Activated gamma-delta T cell treated with anti-CD3 and anti-CD28 coated beads, Interleukin-2, amount 50 U/mL, for 16 hours (primary cell): ENCODE results near the gene KCNQ1.

ENCODE experiments used
- DNase-seq: peaks from one replicate; pipeline ENCODE4 v3.0.0-alpha.2; 2020; ENCODE audit warnings: low read depth

KCNQ1 gene

DNA sequence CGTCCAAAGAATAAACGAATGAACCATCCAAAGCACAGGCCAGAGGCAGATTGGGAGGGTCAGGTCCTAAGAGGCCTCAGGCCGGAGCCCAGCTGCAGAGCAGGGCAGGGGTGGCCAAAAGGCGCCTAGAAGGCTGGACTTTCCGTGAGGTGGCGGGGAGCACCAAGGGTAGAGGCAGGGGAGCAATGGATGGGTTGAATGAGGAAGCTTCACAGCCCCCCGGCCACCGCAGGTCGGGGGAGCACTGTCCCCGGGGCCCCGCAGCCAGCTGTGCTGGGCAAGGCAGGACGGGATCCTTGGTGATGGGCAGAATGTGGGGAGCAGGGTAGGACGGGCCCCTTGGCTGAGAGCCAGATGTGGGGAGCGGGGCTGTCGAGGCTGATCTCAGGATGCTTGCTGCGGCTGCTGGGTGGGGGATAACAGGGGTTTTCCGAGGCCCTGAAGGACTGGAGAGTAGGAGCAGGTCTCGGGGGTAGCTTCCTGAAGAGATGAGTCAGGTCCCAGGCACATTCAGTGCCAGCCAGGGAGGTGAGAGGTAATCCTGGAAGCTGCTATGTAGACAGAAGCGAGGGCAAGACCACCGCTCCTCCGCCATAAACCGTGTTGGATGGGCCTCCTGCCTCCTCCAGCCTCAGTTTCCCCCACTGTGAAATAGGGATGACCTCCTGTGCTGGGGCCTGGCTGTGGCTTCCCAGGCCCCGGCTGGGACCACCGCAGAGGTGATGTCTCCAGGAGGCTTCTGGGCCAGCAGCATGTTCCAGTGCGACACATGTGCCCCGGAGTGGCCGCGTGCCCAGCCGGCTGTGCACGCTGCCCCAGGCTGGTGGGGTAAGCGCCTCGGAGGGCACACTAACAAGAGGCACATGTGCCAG, 289.6 kb downstream of the KCNQ1 start:
- DNase-seq: no peak

DNA sequence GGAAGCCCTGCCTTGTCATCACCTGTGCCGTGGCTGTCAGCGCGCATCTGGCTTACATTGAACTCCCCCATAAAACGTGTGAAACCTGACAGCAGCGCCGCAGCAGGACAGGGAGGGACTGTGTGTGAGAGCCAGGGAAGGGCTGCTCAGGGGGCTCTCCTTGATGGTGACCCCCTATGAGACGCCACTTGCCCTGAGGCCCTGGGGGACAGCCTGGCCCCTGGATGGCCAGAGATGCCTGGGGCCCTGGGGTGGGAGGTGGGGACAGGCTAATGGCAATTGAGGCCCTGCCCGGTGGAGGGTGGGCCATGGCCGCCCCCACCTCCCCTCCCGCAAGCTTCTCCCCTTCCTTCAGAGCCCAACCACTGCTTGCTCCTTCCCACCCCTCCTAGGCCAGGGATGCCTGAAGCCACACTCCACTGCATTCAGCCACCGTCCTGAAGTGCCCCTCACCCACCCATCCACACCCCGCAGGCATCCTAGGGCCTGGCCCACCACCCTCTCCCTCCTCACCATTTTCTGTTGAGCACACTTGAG, 290.3 kb downstream of the KCNQ1 start:
- DNase-seq: no peak

DNA sequence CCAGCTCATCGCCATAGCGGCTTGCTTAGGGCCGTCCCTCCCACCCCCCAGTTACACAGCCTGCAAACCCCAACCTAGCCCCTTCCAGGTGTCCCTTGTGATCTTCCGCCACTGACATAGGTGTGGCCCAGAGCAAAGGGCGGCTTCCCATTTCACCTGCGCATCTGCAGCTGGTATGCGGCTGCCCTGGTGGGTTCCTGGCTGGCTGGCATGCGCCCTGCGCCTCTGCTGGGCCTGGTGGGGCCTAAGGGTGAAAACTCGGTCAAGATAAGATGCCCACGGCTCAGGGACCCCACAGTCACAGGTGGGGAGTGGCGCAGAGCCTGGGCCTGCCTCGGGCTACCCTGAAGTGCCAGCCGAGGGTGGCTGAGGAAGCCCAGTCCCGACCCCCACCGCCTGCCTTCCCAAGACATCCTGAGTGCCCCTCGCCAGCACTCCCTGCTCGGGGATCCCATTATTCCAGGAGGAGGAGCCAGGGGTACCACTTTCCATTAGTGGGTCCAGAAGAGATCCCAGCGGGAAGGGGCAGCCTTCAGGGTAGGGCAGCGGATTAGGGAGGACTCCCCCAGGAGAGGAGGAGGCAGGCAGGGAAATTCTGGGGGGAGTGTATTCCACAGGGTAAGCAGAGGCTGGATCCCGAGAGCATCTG, 291.9 kb downstream of the KCNQ1 start:
- DNase-seq: no peak

DNA sequence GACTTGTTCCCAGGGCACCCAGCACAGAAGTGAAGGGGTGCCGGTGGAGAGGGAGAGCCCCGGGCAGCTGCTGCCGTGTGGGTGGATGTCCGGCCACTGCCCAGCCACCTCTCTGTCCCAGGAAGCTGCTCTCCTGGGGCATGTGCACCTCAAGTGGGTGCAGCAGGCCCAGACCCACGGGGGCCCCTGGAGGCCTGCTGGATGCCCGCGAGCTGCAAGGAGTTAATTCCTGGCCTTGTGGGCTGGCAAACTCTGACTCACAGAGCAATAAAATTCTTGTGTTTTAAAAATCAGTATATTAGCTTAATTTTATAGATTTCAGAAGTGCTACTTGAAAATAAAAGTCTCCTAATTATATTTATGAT, 292.4 kb downstream of the KCNQ1 start:
- no peak for DNase-seq

DNA sequence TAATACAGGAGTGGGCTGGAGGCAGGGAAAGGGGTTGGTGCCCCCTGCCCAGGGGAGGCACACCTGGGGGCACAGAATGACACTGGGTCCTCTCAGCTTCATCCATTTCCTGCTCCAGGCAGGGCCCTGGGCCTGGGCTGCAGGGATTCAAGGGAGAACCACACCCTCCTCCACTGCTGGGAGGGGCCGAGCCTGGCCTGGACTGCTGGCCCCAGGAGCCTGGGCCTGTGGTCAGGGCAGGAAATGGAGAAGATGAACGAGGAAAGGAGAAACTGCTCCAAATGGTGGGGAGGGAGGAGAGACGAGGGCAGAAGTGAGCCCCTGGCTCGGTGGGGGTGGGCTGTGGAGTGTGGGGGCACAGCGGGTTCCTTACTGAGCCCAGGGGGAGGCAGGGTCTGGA, 293.1 kb downstream of the KCNQ1 start:
- no peak for DNase-seq

DNA sequence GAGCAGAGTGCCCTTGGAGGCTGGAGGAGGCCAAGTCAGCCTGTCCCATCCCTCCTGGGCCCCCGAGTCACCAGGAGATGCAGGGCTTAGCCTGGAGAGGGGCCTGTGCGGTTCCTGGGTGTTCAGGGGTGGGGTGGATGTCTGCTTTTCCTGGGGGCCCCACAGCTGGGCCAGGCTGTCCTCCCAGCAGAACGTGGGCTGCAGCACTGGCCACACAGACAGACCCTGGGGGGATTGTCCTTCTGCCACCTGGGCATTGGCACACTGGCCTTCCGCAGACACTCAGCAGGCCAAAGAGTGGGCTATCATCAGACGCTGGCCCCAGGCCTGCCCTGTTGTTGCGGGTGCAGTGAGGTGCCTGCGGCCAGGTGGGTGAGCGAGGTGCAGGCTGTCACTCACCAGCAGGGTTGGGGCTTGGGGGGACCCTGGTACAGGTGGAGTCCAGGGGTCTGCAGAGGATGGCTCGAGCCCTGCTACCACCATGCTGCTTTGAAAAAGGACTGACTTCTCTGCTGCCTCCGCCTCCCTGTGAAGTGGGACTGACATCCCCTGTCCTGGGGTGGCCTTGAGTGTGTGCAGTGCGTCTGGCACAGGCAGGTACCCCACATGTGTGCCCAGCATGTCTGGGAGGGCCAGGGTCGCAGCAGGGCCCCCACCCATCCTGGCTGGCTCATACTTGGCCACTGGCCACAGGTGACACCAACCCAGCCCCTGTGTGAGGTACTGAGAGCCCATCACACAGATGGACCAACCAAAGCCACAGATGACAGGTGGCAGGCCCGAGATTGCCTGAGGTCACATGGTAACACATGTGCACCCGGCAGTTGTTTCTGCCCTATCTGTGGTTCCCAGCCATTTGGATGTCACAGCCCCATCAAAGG, 294.0 kb downstream of the KCNQ1 start:
- DNase-seq: no peak

DNA sequence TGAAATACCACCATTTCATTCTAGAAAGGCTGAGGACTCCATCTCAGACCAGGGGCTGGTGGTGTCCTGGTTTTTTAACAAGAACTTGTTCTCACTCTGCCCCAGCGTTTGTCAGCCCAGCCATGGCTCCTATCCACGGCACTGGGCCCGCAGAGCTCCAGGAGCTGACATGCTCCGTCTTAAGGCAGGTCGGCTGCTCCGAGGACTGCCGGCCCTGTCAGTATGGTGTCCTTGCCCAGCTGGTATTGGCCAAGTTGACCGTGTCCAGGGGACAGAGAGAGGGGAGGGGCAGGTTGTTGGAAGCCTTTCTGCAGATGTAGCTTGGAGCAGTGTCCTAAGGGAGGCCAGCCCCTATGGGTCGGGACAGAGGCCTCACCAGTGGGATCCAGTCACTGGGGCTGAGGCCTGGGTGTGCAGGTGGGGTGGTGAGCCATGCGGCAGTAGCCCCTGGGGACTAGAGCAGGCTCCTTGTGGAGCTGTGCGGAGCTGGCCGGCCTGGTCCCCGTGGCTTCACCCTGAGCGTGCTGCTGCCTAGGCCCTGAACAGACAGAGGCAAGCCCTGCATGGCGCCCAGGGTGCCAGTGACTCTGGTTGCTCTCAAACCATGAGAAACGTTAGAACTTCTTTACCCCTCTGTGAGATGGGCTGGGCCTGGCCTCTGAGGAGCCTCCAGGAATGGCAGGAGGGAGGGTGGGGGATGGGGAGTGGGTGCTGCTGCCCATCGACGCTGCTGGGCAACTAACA, 294.9 kb downstream of the KCNQ1 start:
- DNase-seq: no peak

DNA sequence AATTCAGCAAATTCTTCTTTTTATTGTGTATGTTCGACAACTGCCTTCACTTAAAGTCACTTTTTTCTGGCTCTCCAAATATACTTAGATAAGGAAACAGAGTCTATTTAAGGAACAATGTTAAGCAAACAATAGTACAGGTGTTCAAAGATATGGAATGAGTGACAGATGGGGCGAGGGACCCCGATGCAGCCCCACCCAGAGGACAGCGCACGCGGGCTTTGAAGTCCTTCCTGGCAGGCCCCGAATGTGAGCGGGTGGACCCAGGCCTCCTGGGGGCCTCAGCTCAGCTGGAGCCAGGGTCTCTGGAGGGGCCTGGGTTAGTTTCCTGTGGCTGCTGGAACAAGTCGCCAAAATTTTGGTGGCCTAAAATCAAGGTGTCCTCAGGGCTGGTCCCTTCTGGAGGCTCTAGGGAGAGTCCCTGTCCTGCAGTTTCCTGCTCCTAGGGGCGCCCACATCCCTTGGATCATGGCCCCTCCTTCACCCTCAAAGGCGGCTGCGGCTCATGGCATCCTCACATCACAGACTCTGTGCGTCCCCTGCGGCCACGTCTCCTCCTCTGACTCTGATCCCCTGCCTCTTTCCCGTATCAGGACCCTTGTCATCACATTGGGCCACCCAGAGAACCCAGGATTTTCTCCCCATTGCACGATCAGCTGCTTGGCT, 295.6 kb downstream of the KCNQ1 start:
- no peak for DNase-seq

DNA sequence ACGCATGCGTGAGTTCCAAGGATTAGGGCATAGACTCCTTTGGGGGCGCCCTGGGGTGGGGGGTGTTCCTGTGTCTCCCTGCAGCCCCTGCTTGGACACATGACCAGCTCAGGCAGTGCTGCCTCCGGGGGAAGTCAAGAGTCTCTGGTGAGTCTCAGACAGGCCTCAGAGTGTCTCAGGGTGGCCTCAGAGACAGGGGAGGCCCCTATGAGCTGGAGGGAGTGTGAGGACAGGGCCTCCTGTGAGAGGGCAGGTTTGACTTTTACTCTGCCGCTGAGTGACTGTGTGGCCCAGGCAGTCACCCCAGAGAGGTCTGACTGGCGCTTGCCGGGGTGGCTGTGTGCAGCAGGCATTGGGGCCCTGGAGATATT, 296.2 kb downstream of the KCNQ1 start:
- DNase-seq: no peak

DNA sequence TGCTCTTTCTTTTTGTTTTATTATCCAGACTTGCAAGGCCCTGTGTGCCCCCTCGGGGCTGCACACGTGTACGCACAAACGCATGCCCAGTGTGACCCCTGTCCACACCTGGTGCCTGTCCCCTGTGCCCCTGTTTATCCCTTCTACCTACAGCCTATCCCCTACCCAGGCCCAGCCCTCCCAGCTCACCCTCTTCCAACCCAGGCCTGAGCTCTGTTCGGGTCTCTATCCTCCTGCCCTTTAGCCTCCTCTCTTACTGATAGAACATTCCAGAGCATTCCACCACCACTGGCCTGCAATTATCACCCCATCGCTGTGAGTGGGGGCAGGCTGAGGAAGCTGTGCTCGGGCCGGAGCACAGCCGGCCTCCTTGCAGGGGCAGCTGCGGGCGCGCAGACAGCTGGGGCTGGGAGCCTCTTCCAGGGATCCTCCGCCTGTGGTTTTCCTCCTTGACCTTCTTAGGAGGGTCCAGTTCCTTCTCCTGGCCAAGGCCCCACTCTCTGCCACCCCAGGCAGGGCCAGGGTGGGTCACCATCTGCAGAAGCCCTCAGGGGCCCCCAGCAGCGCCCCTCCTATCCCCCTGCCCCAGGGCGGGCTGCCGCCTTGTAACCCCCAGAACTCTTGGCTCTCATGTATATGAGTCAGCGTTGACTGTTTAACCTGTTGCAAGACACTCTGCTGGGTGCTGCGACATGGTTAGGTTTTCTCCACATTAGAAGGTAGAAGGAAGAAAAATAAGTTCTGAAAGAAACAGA, 296.7 kb downstream of the KCNQ1 start:
- DNase-seq: no peak

DNA sequence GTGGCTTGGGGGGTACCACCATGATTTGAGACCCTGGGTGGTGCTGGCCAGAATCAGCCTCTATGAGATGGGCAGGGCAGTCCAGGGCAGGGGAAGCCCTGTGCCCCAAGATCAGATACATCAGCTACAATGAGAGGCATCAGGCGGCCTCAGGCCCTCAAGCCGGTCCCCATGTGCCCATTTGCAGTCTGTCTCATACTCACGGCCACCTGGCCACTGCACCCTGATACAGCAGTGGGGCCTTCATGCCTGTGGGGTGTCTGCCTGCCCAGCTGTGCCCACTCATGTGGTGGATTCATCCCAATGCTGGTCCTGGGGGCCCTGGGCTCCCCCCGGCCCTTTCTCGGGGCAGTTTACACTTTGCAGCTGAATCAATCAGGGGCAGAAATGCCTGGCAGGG, 297.4 kb downstream of the KCNQ1 start:
- no peak for DNase-seq

DNA sequence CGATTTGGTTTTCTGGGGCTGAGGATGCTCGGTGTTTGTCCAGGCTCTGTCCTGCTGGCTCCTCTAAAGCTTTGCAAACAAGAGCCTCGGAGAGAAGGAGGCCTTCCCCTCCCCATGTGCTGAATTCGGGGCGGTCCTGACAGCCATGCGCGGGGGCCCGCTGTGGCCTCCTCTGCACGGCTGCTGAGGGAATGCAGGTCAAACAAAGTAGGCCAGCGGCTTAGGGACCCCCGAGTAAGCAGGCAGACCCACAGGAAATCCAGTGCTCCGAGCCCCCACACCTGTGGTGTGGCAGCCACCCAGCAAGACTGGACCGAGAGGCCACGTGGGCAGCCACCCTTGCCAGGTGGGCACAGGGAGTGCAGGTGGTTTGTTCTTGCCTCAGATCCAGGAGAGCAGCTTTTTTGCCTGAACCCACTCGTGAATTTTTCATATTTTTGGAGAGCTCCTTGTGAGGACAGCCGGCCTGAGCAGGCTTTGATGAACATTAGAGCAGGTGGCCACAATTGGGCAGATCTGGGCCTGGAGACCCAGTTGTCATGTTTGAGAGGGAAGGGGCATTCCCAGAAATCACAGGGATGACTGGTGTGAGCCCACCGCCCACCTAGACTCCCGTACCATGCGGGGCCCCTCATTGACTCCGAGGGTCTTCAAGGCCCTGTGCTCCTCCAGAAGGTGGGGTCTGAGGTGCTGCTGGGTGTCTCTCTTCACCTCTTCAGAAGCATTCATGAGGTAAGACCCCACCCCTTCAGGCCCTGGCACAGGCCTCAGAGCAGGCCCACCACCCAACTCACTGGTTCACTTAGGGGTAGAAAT, 298.0 kb downstream of the KCNQ1 start:
- no peak for DNase-seq

DNA sequence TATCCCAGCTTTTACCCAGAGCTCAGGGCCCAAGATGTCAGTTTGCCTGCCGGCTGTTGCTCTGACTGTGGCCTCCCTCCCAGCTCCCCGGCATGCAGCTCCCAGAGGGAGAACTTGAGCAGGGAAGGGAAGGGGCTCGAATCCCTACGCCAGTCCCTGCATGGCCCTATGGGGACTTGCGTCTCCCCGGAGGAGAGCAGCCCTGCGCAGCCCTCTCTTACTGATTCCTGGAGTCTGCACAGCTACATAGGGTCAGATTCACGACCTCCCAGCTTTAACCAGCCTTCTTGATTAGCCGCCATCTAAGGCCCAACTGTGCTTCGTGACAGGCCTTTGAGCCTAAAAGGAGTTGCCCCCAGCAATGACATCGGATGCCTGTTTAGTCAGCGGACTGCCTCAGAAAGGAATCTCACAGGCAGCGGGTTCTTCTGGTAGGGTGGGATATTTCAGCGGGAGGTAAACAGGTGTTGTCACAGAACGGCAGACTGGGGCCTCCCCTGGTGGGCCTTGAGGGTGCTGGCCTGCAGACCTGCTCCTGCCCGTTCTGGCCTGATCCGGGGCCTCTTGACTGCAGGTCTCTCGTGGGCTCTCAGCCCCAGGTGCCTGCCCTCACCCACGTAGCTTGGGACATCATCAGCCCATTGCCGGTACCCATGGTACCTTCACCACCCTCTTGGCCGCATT, 298.8 kb downstream of the KCNQ1 start:
- no peak for DNase-seq

DNA sequence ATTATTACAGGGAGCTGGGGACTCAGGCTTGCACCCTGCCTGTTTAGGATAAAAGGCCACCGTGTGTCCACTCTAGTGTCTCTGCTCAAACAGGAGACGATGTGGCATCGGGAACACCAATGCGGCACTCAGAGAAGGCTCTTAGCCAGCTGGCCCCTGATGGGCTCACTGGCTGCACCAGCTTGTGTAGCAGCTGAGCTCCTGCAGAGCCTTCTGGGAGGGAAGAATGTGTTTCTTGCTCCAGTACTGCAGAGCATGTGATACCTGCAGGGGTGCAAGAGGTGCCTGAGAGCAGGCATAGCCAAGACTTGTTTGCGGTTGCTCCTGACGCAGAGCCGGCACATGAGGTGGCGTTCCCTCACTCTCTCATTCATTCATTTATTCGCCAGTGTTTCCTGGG, 299.4 kb downstream of the KCNQ1 start:
- DNase-seq: no peak

DNA sequence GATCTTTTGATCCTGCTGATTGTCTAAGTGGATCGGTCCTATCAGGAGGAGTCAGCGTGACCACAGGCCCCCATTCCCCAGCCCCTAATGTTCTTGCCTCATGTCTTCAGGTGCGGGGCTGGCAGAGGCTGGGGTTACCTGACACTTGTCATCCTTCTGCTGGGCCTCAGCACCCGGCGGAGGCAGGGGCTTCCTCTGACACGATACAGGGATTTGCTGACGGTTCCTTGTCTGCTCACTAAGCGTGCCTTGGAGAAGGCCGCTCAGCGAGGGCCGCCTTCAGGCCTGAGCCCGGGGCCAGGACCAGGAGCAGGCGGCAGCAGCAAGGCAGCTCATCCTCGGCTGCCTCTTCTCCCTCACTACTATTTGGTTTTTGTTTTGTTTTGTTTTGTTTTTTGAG, 300.7 kb downstream of the KCNQ1 start:
- no peak for DNase-seq

DNA sequence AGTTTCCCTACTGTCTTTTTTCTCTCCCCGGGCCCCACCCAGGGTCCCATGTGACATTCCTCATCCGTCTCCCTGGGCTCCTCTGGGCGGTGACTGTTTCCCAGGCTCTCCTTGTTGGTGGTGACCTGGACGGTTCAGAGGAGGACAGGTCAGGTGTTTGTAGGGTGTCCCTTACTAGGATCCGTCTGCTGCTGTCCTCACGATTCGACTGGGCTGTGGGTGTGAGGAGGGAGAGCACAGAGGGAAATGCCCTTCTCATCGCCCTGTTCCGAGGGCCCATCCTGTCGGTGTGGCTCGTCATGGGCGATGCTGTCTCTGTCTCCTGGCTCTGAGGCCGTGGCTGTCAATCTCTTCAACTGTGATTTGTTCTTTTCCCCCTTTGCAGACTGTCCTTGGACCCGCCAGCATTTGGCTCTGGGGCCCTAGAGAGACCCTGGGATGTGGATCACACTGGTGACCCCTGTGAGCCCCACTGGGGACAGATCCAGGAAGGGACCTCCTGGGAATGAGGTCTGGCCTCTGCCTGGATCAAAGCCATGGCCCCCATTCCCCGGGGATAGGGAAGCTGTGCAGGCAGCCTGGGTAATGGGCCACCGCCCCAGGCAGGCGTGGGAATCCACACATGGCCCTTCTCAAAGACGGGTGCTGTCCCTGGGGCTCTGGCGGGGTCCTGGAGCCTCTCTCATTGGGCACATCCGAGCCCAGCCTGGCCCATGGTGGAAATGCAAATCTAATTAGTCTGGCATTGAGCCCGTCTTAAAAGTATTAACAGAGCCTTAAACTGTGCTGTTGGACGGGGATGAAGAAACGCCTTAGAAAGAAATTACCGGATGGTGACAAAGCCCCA, 301.8 kb downstream of the KCNQ1 start:
- no peak for DNase-seq

DNA sequence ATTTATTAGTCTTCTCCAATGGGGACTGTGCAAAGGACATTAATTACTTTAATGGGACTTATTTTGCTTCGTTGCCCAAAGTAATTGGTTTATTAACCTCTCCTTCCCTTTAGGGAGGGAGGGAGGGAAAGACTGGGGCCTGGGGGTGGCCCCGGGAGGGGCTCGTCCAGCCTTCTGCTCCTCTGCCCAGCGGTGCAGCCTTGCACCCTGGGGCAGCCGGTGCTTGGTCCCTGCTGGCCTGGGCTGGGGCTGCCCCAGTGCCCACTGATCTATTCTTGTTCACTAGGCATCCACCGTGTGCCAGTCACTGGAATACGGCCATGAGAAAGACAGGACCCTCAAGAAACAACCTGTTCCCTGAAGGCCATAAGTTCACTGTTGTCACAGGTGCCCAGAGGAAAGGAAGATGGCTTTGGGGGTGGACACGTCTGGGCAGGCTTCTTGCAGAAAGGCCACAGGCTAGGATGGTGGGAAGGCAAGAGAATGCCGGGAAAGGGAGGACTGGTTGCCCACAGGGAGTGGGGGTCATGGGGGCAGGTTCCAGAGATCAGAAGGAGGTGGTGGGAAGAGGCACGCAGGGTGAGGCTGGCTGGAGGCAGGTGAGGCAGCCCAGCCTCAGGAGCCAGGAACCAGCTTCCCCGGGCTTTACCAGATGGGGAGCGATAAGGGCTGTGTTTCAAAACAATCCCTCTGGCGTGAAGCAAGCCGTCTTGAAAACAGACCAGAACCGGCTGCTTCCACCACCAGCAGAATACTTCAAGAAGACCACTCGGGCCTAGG, 302.6 kb downstream of the KCNQ1 start:
- no peak for DNase-seq
